Stimulated activated CD8-positive, alpha-beta memory T cell treated with anti-CD3 and anti-CD28 coated beads, Interleukin-12 subunit alpha, Interleukin-12 subunit beta, amount 100 ng/mL, for 1 hour (primary cell): ENCODE results near the gene SMIM3.
"Not testable (repeated sequence)": the region's sequence is repeated elsewhere in the genome, so short reads cannot be mapped to it uniquely, and the experiment has no call there.

Source experiments
- DNase-seq: peaks from one replicate; pipeline ENCODE4 v3.0.0-alpha.2; 2020; ENCODE audit warnings: low read depth

The SMIM3 gene

GRCh38 chr5:150778517-150779396 is at the start of gene SMIM3:
Gene SMIM3, plus strand, starts transcription at chr5:150778757. Its CDS starts 16,684 bp downstream, at chr5:150795441.
- DNase-seq = no peak

DNA sequence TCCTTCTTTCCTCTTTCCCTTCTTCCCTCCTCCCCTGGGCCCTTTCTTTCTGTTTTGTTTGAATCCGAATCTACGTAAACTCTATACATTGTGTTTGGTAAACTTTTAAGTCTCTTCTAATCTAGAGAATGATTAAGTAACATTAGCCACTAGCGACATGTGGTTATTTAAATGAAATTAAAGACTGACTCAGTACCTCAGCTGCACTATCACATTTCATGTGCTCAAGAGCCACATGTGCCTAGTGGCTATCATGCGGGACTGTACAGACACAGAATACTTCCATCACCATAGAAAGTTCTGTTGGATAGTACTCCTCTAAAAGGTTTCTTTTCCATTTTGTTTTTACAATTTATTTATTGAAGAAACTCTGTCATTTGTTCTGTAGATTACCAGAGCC is 48.7 kb upstream of the SMIM3 start:
- no peak for DNase-seq

GRCh38 chr5:150731669-150732242 is 46.8 kb upstream of the SMIM3 start:
- no peak for DNase-seq

DNA sequence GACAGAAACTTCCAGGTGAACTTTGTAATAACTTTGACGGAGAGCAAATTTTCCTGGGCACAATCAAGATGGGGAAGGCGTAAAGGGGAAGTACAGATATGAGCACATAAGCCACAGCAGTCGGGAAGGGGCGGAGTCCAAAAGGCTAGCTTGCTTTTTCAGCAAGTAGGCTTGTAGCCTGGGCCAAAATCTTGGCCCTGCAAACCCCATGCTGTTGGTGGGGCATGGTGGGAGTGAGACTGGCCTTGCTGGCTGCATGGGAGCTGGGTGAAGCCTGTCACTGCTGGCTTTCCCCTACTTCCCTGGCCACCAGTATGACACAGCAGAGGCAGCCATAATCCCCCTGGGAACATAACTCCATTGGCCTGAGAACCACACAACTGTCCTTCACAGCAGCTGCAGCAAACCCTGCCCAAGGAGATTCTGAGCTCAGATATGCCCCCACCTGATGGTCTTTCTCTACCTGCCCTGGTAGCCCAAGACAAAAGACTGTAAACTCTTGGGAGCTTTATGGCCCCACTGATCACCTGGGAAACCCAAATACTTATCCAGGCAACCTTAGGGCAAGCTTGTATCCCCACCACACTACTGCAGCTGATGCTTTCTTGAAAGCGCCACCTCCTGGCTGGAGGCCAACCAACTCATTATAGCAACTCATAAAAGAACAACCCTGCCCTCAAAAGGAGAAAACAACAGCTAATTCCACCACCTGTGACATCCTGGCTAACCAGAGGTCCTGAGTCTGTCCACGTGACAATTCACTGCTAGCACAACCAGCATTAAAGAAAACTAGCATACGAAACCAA is 43.8 kb upstream of the SMIM3 start:
- no peak for DNase-seq

GRCh38 chr5:150738862-150739261 is 39.7 kb upstream of the SMIM3 start:
- no peak for DNase-seq

- no peak for DNase-seq
Measured at GRCh38 chr5:150740992-150741391, 37.6 kb upstream of the SMIM3 start.

GRCh38 chr5:150742455-150743141 is 36.0 kb upstream of the SMIM3 start:
- not testable (repeated sequence) for DNase-seq

- DNase-seq = not testable (repeated sequence)
Measured at GRCh38 chr5:150743142-150743488, 35.4 kb upstream of the SMIM3 start.

- DNase-seq = no peak
Measured at GRCh38 chr5:150750469-150750868, 28.1 kb upstream of the SMIM3 start.

- DNase-seq = no peak
Measured at GRCh38 chr5:150751096-150751891, 27.3 kb upstream of the SMIM3 start.

DNA sequence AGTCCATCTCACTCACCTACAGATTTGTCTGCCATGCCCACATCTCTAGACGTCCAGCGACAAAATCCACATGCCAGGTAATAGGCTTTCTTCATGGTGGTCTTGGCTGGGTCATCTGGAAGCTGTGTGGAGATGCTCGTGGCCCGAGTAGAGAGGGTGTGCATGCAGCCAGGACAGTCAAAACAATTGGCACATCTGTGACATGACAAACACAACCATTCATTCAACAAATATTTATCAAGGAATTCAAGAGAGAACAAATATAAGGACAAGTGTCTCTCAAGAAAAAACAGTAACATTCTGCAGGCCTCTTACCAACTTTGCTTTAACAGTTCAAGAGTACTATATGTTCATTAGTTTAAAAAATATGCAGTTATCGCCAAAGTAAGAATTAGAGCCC is 25.1 kb upstream of the SMIM3 start:
- DNase-seq = no peak

GRCh38 chr5:150753863-150754262 is 24.7 kb upstream of the SMIM3 start:
- DNase-seq = no peak

GRCh38 chr5:150757087-150757649 is 21.4 kb upstream of the SMIM3 start:
- DNase-seq = no peak

- DNase-seq = no peak
Measured at GRCh38 chr5:150758203-150758530, 20.4 kb upstream of the SMIM3 start.

- DNase-seq = peak; percentile 87
Measured at GRCh38 chr5:150758531-150759333, 19.8 kb upstream of the SMIM3 start, which contains the start of gene DCTN4. Gene DCTN4, minus strand, starts transcription at chr5:150759017. Its CDS starts 24 bp downstream, at chr5:150758993.

DNA sequence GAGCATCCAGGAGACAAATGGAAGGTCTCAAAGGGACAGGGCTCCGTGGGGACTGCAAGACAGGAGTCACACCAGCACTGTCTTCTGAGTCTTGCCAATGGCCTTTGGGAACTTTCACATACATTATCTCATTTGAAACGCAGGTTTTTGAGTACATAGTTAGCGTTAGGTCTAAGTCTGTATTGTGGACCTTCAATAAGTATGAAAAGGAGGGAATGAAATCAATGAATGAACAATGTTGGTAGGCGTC is 19.3 kb upstream of the SMIM3 start:
- DNase-seq = no peak

DNA sequence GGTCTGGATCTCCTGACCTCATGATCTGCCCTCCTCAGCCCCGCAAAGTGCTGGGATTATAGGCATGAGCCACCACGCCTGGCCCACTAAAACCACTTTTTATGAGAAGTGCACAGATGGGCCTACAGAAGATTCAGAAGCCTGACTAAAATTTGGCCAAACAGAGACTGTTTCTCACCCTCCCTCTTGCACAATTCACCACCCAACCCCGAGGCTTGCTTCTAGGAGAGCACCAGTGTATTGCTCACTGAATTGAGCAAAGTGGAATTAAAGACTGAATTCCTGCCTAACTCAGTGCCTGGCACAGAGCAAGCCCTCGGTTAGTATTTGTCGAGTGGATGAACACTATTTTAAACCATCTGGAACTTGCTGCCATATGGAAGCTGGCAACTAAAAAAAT is 16.3 kb upstream of the SMIM3 start:
- DNase-seq = no peak

DNA sequence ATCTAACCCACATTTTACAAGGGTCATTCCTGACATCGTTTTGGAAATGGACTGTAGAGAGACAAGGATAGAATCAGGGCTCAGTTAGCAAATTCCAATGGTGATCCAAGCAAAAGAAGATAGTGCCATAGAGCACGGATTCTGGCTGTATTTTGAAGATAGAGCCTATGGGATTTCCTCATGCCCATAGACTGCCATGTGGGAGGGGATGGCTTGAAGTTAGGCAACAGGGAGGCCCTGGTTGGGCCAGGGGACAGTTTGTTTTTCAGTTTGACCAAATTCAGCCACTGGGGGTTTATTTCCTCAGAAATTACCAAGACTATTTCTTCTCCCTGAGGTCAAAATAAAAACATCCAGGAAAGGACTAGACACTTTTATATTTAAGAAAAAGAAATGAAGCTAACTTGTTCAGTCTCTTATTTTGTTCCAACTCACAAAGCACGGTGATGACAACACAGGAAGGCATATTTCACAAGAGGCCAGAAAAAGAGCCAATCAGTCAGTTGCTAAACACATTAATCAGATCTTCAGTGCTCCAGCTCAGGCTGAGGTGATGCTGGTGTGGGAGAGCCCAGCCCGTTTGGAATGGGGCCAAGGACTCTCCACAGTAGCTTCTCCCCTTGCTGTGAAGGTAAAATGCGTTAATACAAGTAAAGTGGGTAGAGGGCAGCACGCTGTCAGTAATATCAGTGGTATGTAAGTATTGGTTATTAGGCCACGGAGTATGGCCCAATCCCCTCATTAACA is 15.4 kb upstream of the SMIM3 start:
- DNase-seq = no peak

GRCh38 chr5:150764530-150764929 is 14.0 kb upstream of the SMIM3 start:
- DNase-seq = no peak
